ENCODE results near the gene RHCG.

DNA sequence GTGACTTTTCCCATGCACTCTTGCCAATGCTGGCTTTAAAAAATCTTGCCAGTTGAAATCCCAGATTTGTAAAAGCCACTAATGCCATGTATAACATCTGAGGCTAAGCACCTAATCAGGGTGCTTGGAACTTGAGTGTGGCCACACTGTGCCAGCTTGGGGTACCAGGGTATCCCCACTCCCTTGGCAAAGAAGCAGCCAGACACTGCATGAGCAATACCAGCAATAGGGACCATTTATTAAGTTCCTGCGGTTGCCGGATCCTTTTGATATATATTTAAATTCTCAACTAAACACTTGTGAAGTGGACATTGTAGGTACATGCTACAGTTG is 2.2 kb upstream of the RHCG start:
- TF ChIP-seq SUZ12 (IDR thresholded peaks at IDR 0.05) (no peak), BHLHE40 (IDR thresholded peaks at IDR 0.05; ENCODE audit: borderline replicate concordance) (no peak), FOXM1 (IDR thresholded peaks at IDR 0.05; ENCODE audit: borderline replicate concordance) (no peak), HDGF (IDR thresholded peaks at IDR 0.05; ENCODE audit: borderline replicate concordance) (no peak), L3MBTL2 (conservative IDR thresholded peaks at IDR 0.05) (no peak), SP1 (IDR thresholded peaks at IDR 0.05) (no peak)
